Ovary (tissue), 3 donors: ENCODE data around the gene MYMX.
"Not testable (repeated sequence)": the region's sequence is repeated elsewhere in the genome, so short reads cannot be mapped to it uniquely, and the experiment has no call there.

Source experiments
- EP300 ChIP-seq: sonication (generic); formaldehyde crosslinking; IDR thresholded peaks from one replicate; pipeline ENCODE4 v1.6.1; 2017; ENCODE audit warnings: antibody characterized with exemption
- TF ChIP-seq, protein P1 (sequence below), 3 donors: fragments of 450-650 bp in 2 of 3; fragments of 200-600 bp in 1 of 3; IDR thresholded peaks; one replicate each; pipeline versions ENCODE4 v1.5.1 to v1.8.0; 2016 to 2022; ENCODE audit warnings: antibody characterized with exemption in 3 of 3, mild to moderate bottlenecking in 1 of 3
- donor health status: DM: no; HTN: no; CAD: no.

DNA sequence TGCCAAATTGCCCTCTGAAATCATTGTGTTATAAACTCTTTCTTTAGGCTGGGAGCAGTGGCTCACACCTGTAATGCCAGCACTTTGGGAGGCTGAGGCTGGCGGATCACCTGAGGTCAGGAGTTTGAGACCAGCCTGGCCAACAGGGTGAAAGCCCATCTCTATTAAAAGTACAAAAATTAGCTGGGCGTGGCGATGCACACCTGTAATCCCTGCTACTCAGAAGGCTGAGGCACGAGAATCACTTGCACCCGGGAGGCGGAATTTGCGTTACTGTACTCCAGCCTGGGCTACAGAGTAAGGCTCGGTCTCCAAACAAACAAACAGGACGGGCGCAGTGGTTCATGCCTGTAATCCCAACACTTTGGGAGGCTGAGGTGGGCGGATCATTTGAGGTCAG lies 20.4 kb upstream of the MYMX start:
- TF ChIP-seq, protein P1, sequence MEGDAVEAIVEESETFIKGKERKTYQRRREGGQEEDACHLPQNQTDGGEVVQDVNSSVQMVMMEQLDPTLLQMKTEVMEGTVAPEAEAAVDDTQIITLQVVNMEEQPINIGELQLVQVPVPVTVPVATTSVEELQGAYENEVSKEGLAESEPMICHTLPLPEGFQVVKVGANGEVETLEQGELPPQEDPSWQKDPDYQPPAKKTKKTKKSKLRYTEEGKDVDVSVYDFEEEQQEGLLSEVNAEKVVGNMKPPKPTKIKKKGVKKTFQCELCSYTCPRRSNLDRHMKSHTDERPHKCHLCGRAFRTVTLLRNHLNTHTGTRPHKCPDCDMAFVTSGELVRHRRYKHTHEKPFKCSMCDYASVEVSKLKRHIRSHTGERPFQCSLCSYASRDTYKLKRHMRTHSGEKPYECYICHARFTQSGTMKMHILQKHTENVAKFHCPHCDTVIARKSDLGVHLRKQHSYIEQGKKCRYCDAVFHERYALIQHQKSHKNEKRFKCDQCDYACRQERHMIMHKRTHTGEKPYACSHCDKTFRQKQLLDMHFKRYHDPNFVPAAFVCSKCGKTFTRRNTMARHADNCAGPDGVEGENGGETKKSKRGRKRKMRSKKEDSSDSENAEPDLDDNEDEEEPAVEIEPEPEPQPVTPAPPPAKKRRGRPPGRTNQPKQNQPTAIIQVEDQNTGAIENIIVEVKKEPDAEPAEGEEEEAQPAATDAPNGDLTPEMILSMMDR (IDR thresholded peaks at IDR 0.05): not testable (repeated sequence)
- not testable (repeated sequence) for TF ChIP-seq EP300
